Neural cell (in vitro differentiated cells): ENCODE measurements around the gene FUT7. TPM values are rescaled to one million over a fixed set of nuclear protein-coding genes. Genes with fewer than 3 reads are reported as not detected.

ENCODE experiments used
- H2AFZ ChIP-seq: fragments of 200-600, 300-800 bp; sonication (generic), shearing (Covaris generic); 2 replicates; pipeline ENCODE4 v1.6.0; 2014; ENCODE audit warnings: low read depth, mild to moderate bottlenecking, antibody characterized with exemption, low read length, moderate library complexity
- H3F3A ChIP-seq: fragments of 200-600 bp; shearing (Covaris generic); 2 replicates; pipeline ENCODE4 v1.6.1; 2016; ENCODE audit warnings: mild to moderate bottlenecking, moderate library complexity, mixed read lengths, antibody characterized with exemption, low read length; ENCODE audit not compliant: insufficient read depth, poor library complexity, severe bottlenecking
- H3K27ac ChIP-seq: fragments of 200-600, 300-800 bp; sonication (generic), shearing (Covaris generic); 2 replicates; pipeline ENCODE4 v1.5.1; 2014; ENCODE audit warnings: mild to moderate bottlenecking, low read length, moderate library complexity
- H3K27me3 ChIP-seq: fragments of 300-800, 200-600 bp; sonication (generic), shearing (Covaris generic); 2 replicates; pipeline ENCODE4 v1.6.0; 2014; ENCODE audit warnings: mild to moderate bottlenecking, low read depth, low read length, moderate library complexity; ENCODE audit not compliant: insufficient read depth
- H3K36me3 ChIP-seq: fragments of 300-800, 200-600 bp; sonication (generic), shearing (Covaris generic); 2 replicates; pipeline ENCODE4 v1.5.1; 2014; ENCODE audit warnings: mild to moderate bottlenecking, antibody characterized with exemption, low read length, moderate library complexity; ENCODE audit not compliant: insufficient read depth
- H3K4me2 ChIP-seq: fragments of 300-800, 200-600 bp; sonication (generic), shearing (Covaris generic); 2 replicates; pipeline ENCODE4 v1.6.0; 2014; ENCODE audit warnings: mild to moderate bottlenecking, low read length
- H3K4me3 ChIP-seq: fragments of 300-800, 200-600 bp; sonication (generic), shearing (Covaris generic); 2 replicates; pipeline ENCODE4 v1.5.1; 2014; ENCODE audit warnings: mild to moderate bottlenecking, low read length, moderate library complexity
- H3K79me2 ChIP-seq: fragments of 200-600 bp; shearing (Covaris generic); replicated peaks from 2 replicates; pipeline ENCODE4 v1.6.0; 2014; ENCODE audit warnings: mild to moderate bottlenecking, low read length, moderate library complexity; ENCODE audit not compliant: insufficient read depth
- H3K9ac ChIP-seq: fragments of 300-800, 200-600 bp; sonication (generic), shearing (Covaris generic); 2 replicates; pipeline ENCODE4 v1.6.1; 2016; ENCODE audit warnings: mild to moderate bottlenecking, low read length, mixed read lengths
- H3K9me2 ChIP-seq: fragments of 200-600 bp; shearing (Covaris generic); 2 replicates; pipeline ENCODE4 v1.6.1; 2016; ENCODE audit warnings: mild to moderate bottlenecking, low read length, mixed read lengths; ENCODE audit not compliant: insufficient read depth
- H3K9me3 ChIP-seq: fragments of 200-600, 300-800 bp; sonication (generic), shearing (Covaris generic); 2 replicates; pipeline ENCODE4 v1.6.1; 2016; ENCODE audit warnings: mild to moderate bottlenecking, mixed run types, low read length, moderate library complexity, mixed read lengths
- H4K20me1 ChIP-seq: fragments of 200-600 bp; shearing (Covaris generic); 2 replicates; pipeline ENCODE4 v1.6.1; 2016; ENCODE audit warnings: mild to moderate bottlenecking, mixed run types; ENCODE audit not compliant: insufficient read depth
- EP300 ChIP-seq: fragments of 450-650 bp; conservative IDR thresholded peaks from 2 replicates; pipeline ENCODE4 v1.6.1; 2014; ENCODE audit warnings: antibody characterized with exemption, mild to moderate bottlenecking, moderate library complexity; ENCODE audit not compliant: poor library complexity, severe bottlenecking
- EZH2 ChIP-seq: fragments of 200-600, 300-800 bp; shearing (Covaris generic), sonication (generic); IDR thresholded peaks from 2 replicates; pipeline ENCODE4 v1.6.1; 2014; ENCODE audit warnings: antibody characterized with exemption, low read length, borderline replicate concordance, mild to moderate bottlenecking; ENCODE audit not compliant: insufficient read depth, poor library complexity, severe bottlenecking
- MXI1 ChIP-seq: fragments of 450-650 bp; conservative IDR thresholded peaks from 2 replicates; pipeline ENCODE4 v1.6.1; 2014; ENCODE audit warnings: antibody characterized with exemption, mild to moderate bottlenecking; ENCODE audit not compliant: poor library complexity, severe bottlenecking
- POLR2AphosphoS5 ChIP-seq: IDR thresholded peaks from 2 replicates; pipeline ENCODE4 v1.6.1; 2012
- RAD21 ChIP-seq: fragments of 450-650 bp; conservative IDR thresholded peaks from 2 replicates; pipeline ENCODE4 v1.6.1; 2014; ENCODE audit warnings: antibody characterized with exemption, mild to moderate bottlenecking, moderate library complexity
- REST ChIP-seq: IDR thresholded peaks from 2 replicates; pipeline ENCODE4 v1.6.1; 2012; ENCODE audit warnings: borderline replicate concordance
- SMC3 ChIP-seq: fragments of 450-650 bp; conservative IDR thresholded peaks from 2 replicates; pipeline ENCODE4 v1.6.1; 2014; ENCODE audit warnings: antibody characterized with exemption, mild to moderate bottlenecking, moderate library complexity; ENCODE audit not compliant: poor library complexity
- TAF1 ChIP-seq: IDR thresholded peaks from 2 replicates; pipeline ENCODE4 v1.6.1; 2012; ENCODE audit warnings: low read depth
- polyA plus RNA-seq: library from polyadenylated mRNA; depleted of rRNA; stranded (reverse); fragments of >200 nt; gene quantifications from 2 replicates; pipeline ENCODE4 v1.2.3, GENCODE V29; 2014
- TF ChIP-seq, protein P1 (sequence below): fragments of 450-650 bp; IDR thresholded peaks from 2 replicates; pipeline ENCODE4 v1.5.1; 2014; ENCODE audit warnings: antibody characterized with exemption, mild to moderate bottlenecking, moderate library complexity; ENCODE audit not compliant: poor library complexity, severe bottlenecking

Gene FUT7
- polyA plus RNA-seq, 1 donor from 2014 or later = 0.69 TPM

DNA sequence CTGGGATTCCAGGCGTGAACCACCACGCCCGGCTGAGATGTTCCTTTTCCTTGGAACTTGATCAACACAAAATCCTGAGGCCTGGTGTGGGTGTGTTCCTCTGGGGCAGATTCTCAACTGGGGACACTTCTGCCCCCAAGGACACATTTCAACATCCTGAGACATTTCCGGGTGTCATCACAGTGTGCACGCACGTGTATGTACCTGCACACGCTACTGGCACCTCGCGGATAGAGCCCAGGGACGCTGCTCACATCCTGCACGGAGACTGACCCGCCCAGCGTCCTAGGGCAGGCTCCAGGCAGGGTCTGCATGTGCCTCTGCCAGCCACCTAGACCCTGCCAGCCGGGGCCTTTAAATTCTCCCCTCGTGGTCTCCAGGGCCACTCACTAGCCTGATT lies 30.5 kb upstream of the FUT7 start:
- TF ChIP-seq POLR2AphosphoS5 = no peak
- TF ChIP-seq MXI1 = no peak
- no peak for TF ChIP-seq SMC3
- no peak for TF ChIP-seq EP300
- no peak for TF ChIP-seq RAD21
- TF ChIP-seq TAF1 = no peak
- TF ChIP-seq, protein P1, sequence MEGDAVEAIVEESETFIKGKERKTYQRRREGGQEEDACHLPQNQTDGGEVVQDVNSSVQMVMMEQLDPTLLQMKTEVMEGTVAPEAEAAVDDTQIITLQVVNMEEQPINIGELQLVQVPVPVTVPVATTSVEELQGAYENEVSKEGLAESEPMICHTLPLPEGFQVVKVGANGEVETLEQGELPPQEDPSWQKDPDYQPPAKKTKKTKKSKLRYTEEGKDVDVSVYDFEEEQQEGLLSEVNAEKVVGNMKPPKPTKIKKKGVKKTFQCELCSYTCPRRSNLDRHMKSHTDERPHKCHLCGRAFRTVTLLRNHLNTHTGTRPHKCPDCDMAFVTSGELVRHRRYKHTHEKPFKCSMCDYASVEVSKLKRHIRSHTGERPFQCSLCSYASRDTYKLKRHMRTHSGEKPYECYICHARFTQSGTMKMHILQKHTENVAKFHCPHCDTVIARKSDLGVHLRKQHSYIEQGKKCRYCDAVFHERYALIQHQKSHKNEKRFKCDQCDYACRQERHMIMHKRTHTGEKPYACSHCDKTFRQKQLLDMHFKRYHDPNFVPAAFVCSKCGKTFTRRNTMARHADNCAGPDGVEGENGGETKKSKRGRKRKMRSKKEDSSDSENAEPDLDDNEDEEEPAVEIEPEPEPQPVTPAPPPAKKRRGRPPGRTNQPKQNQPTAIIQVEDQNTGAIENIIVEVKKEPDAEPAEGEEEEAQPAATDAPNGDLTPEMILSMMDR = no peak
- no peak for TF ChIP-seq EZH2
- no peak for TF ChIP-seq REST
- Histone ChIP-seq H4K20me1 (no peaks in the 10 kb centered on the region), H3K9me3 (no peaks in the 10 kb centered on the region), H3K4me3 (no peak overlapping the region), H2AFZ (no peak overlapping the region), H3K79me2 (no peaks in the 10 kb centered on the region), H3K27me3 (no peaks in the 10 kb centered on the region), H3K27ac (no peak overlapping the region), H3K4me2 (no peak overlapping the region), H3K9ac (no peak overlapping the region), H3K36me3 (no peaks in the 10 kb centered on the region), H3K9me2 (no peaks in the 10 kb centered on the region), H3F3A (no peaks in the 10 kb centered on the region)

DNA sequence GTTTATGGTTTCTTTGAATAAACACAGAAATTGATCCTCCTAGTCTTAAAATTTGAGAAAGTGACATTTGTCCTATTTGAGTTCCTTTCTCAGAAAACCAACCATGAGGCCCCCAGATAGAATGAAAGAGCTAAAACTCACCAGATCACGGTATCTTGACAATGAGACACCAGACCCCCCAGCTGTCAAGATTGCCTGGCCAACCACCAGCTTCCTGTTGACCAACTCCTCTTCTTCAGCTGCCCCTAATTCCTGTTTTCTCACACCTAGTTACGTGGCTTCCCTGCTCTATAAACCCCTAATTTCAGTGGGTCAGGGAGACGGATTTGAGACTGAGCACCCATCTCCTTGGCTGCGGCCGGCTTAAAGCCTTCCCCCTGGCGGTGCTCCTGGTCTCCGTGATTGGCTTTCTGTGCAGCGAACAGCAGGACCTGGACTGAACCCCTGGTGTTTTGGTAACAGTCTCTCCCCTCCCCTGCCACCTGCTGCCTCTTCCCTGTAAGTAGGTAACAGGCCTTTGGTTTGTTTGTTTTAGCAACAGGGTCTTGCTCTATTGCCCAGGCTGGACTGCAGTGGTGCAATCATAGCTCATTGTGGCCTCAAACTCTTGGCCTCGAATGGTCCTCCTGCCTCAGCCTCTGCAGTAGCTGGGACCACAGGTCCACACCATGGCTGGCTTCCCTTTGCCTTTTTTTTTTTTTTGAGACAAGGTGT lies 26.8 kb upstream of the FUT7 start:
- Histone ChIP-seq H3K79me2 (no peaks in the 10 kb centered on the region), H3K4me3 (no peak overlapping the region), H3K9me3 (no peaks in the 10 kb centered on the region), H3K27me3 (peaks cover 20% of the 10 kb centered on the region), H3F3A (no peaks in the 10 kb centered on the region), H3K27ac (no peak overlapping the region), H3K4me2 (no peak overlapping the region), H3K36me3 (no peaks in the 10 kb centered on the region), H2AFZ (no peak overlapping the region), H4K20me1 (no peaks in the 10 kb centered on the region), H3K9me2 (no peaks in the 10 kb centered on the region), H3K9ac (no peak overlapping the region)
- TF ChIP-seq REST (no peak), SMC3 (no peak), POLR2AphosphoS5 (no peak), EZH2 (no peak), RAD21 (no peak), TAF1 (no peak), MXI1 (no peak), EP300 (no peak)
- TF ChIP-seq, protein P1 = no peak
